ENCODE data around the gene TTC6. TPM values are rescaled to one million over a fixed set of nuclear protein-coding genes. Genes with fewer than 3 reads are reported as not detected.

TTC6 gene
- total RNA-seq, 1 donor from 2014 or later = not detected

DNA sequence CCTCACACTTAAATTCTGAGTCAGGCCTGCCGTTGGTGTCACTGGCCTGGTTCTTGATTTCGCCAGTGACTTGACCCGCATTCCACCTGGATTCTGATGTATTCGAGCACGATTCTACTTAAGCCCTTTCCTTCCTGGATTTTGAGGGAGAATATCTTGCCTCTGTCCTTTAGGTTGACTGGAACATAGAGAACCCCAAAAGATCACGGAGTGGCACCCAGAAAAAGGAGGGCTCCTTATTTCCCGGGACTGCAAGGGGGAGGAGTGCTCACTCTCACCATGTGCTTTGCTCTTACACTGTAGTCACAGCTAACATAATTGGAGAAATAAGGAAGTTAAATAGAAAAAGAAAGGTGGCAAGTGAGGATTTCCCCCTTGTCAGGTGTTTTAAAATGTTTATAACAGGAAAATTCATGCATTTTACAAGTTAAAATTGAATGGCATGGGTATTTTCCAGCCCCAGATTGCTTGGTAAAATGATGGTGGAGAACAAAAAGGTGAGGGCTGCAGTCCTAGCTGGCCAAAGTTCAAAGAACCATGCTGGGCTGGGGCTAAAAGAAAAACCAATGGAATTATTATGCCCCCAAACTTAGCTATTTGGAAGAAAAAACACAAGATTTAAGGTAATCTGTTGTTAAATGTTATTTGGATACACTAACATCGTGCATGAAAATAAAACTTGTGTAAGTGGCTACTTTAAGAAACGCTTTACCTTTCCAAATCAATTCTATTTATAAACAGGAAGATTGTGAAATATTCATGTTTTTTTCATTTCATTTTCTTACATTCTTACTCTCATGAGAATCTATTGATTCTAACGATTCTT is 9.2 kb upstream of the TTC6 start:
- CTCF ChIA-PET = no interaction called here
- intact Hi-C loops (cut with micrococcal nuclease) = no loop called here
- DNase-seq (no peak), ATAC-seq (ENCODE audit: low read depth) (no peak)
- H3K27me3 Mint-ChIP-seq = peaks cover 52% of the 10 kb centered on the region
- no peaks in the 10 kb centered on the region for H3K9me3 Mint-ChIP-seq
- no peaks in the 10 kb centered on the region for H3K36me3 Mint-ChIP-seq (ENCODE audit: low read depth)
- no peaks in the 10 kb centered on the region for H3K4me1 Mint-ChIP-seq
- POLR2A ChIA-PET = no interaction called here
- no peak for TF ChIP-seq CTCF (IDR thresholded peaks at IDR 0.05)
- no peak overlapping the region for H3K27ac Mint-ChIP-seq
- H3K4me3 Mint-ChIP-seq = no peak overlapping the region

GRCh38 chr14:37586797-37587130 is 8.7 kb upstream of the TTC6 start:
- DNase-seq = no peak
- no peak for TF ChIP-seq CTCF (IDR thresholded peaks at IDR 0.05)
- no peaks in the 10 kb centered on the region for H3K9me3 Mint-ChIP-seq
- POLR2A ChIA-PET = no interaction called here
- no peaks in the 10 kb centered on the region for H3K36me3 Mint-ChIP-seq (ENCODE audit: low read depth)
- H3K27me3 Mint-ChIP-seq = peaks cover 52% of the 10 kb centered on the region
- H3K27ac Mint-ChIP-seq = no peak overlapping the region
- intact Hi-C loops (cut with micrococcal nuclease) = no loop called here
- no peaks in the 10 kb centered on the region for H3K4me1 Mint-ChIP-seq
- no peak for ATAC-seq (ENCODE audit: low read depth)
- CTCF ChIA-PET = no interaction called here
- no peak overlapping the region for H3K4me3 Mint-ChIP-seq

GRCh38 chr14:37587131-37587803 is 8.2 kb upstream of the TTC6 start:
- POLR2A ChIA-PET = no interaction called here
- intact Hi-C loops (cut with micrococcal nuclease) = no loop called here
- no peak for DNase-seq
- no peaks in the 10 kb centered on the region for H3K4me1 Mint-ChIP-seq
- no peaks in the 10 kb centered on the region for H3K36me3 Mint-ChIP-seq (ENCODE audit: low read depth)
- H3K9me3 Mint-ChIP-seq = no peaks in the 10 kb centered on the region
- H3K27me3 Mint-ChIP-seq = peaks cover 52% of the 10 kb centered on the region
- CTCF ChIA-PET = no interaction called here
- H3K4me3 Mint-ChIP-seq = no peak overlapping the region
- no peak for ATAC-seq (ENCODE audit: low read depth)
- H3K27ac Mint-ChIP-seq = no peak overlapping the region
- no peak for TF ChIP-seq CTCF (IDR thresholded peaks at IDR 0.05)

GRCh38 chr14:37587881-37588666 is 7.4 kb upstream of the TTC6 start:
- POLR2A ChIA-PET = no interaction called here
- H3K4me1 Mint-ChIP-seq = no peaks in the 10 kb centered on the region
- no peak overlapping the region for H3K4me3 Mint-ChIP-seq
- H3K27me3 Mint-ChIP-seq = peaks cover 59% of the 10 kb centered on the region
- no peak for TF ChIP-seq CTCF (IDR thresholded peaks at IDR 0.05)
- H3K27ac Mint-ChIP-seq = no peak overlapping the region
- H3K9me3 Mint-ChIP-seq = no peaks in the 10 kb centered on the region
- CTCF ChIA-PET = no interaction called here
- no peak for DNase-seq
- intact Hi-C loops (cut with micrococcal nuclease) = no loop called here
- no peaks in the 10 kb centered on the region for H3K36me3 Mint-ChIP-seq (ENCODE audit: low read depth)
- no peak for ATAC-seq (ENCODE audit: low read depth)

DNA sequence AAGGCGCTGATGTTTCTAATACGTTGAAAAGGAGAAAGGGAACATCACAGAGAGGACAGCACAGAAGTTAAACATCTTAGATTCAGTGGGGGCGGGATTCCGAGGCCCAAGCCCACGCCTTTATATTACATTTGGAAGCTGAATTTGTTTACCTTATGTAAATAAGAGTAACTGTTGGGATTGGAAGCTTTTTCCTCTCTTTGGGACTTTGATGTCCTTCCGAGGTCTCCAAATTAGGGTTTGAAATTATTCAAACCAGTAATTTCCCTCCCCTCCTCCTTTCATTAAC is 6.8 kb upstream of the TTC6 start:
- ATAC-seq (ENCODE audit: low read depth) (no peak), DNase-seq (no peak)
- H3K27ac Mint-ChIP-seq = no peak overlapping the region
- no peak for TF ChIP-seq CTCF (IDR thresholded peaks at IDR 0.05)
- ChIA-PET CTCF (no interaction called here), POLR2A (no interaction called here)
- H3K9me3 Mint-ChIP-seq = no peaks in the 10 kb centered on the region
- H3K27me3 Mint-ChIP-seq = peaks cover 61% of the 10 kb centered on the region
- no peaks in the 10 kb centered on the region for H3K4me1 Mint-ChIP-seq
- intact Hi-C loops (cut with micrococcal nuclease) = no loop called here
- no peak overlapping the region for H3K4me3 Mint-ChIP-seq
- no peaks in the 10 kb centered on the region for H3K36me3 Mint-ChIP-seq (ENCODE audit: low read depth)
